HepG2 (cell line): ENCODE data around the gene SERPINB6. TPM values are rescaled to one million over a fixed set of nuclear protein-coding genes. Genes with fewer than 3 reads are reported as not detected.

Experiments used
- DMAP1 ChIP-seq: IDR thresholded peaks from 2 replicates; pipeline ENCODE4 v1.6.1; 2016
- FLYWCH1 ChIP-seq: sonication (generic); formaldehyde crosslinking; IDR thresholded peaks from 2 replicates; pipeline ENCODE4 v1.8.1; 2023; ENCODE audit warnings: mild to moderate bottlenecking, missing genetic modification reagents
- IRX3 ChIP-seq: sonication (generic); formaldehyde crosslinking; IDR thresholded peaks from 2 replicates; pipeline ENCODE4 v1.8.1; 2023; ENCODE audit warnings: mild to moderate bottlenecking, low read depth, missing genetic modification reagents, borderline replicate concordance
- MTA1 ChIP-seq: sonication (generic); formaldehyde crosslinking; IDR thresholded peaks from 2 replicates; pipeline ENCODE4 v1.4.0; 2020; ENCODE audit warnings: missing genetic modification reagents, mild to moderate bottlenecking, borderline replicate concordance
- NR2F1 ChIP-seq, 2 experiments: fragments of 450-650 bp in 1 of 2; formaldehyde crosslinking in 1 of 2; IDR thresholded peaks; 2 replicates each; pipeline versions ENCODE4 v1.5.0 to v1.6.1; 2016 to 2020; ENCODE audit warnings: mild to moderate bottlenecking in 1 of 2, missing compliant biosample characterization in 1 of 2, missing genetic modification reagents in 1 of 2, moderate library complexity in 1 of 2
- TEAD3 ChIP-seq: optimal IDR thresholded peaks from 2 replicates; pipeline ENCODE3; 2016; ENCODE audit warnings: borderline replicate concordance
- ZBTB14 ChIP-seq: sonication (generic); formaldehyde crosslinking; IDR thresholded peaks from 2 replicates; pipeline ENCODE4 v1.4.0; 2020; ENCODE audit warnings: missing genetic modification reagents
- ZNF558 ChIP-seq: sonication (generic); formaldehyde crosslinking; IDR thresholded peaks from 2 replicates; pipeline ENCODE4 v1.9.0; 2022; ENCODE audit warnings: mild to moderate bottlenecking, missing genetic modification reagents, borderline replicate concordance
- polyA plus RNA-seq, 8 experiments: library from polyadenylated mRNA; depleted of rRNA in 3 of 8; stranded (reverse) in 7 of 8; unstranded in 1 of 8; fragments of >200 nt; fragmentation: Illumina TruSeq in 4 of 8; extraction: Trizol in 4 of 8; gene quantifications; 2 replicates each; pipeline versions ENCODE4 v1.2.1 to v1.2.3, GENCODE V29; 2011 to 2016; ENCODE audit warnings: low read depth in 4 of 8, missing spikeins in 1 of 8, mixed read lengths in 1 of 8; ENCODE audit not compliant: insufficient read depth in 1 of 8
- total RNA-seq, 5 experiments: library from RNA; depleted of rRNA; stranded (reverse); fragments of >200 nt; fragmentation: Illumina TruSeq; extraction: Trizol; gene quantifications; 2 replicates each; pipeline ENCODE4 v1.2.3, GENCODE V29; 2016; ENCODE audit warnings: low read depth in 1 of 5
- TF ChIP-seq, protein P1 (sequence below): sonication (generic); formaldehyde crosslinking; IDR thresholded peaks from 2 replicates; pipeline ENCODE4 v1.4.0; 2020; ENCODE audit warnings: missing genetic modification reagents
- TF ChIP-seq, protein P2 (sequence below): sonication (generic); formaldehyde crosslinking; IDR thresholded peaks from 2 replicates; pipeline ENCODE4 v1.5.0; 2020; ENCODE audit warnings: mild to moderate bottlenecking, missing genetic modification reagents

Gene SERPINB6
- total and polyA plus RNA-seq, 2 of the 13 experiments (the other 11 are each of a cell fraction or from before 2014, with no cell fraction given), result 38.2 to 61.3 TPM

DNA sequence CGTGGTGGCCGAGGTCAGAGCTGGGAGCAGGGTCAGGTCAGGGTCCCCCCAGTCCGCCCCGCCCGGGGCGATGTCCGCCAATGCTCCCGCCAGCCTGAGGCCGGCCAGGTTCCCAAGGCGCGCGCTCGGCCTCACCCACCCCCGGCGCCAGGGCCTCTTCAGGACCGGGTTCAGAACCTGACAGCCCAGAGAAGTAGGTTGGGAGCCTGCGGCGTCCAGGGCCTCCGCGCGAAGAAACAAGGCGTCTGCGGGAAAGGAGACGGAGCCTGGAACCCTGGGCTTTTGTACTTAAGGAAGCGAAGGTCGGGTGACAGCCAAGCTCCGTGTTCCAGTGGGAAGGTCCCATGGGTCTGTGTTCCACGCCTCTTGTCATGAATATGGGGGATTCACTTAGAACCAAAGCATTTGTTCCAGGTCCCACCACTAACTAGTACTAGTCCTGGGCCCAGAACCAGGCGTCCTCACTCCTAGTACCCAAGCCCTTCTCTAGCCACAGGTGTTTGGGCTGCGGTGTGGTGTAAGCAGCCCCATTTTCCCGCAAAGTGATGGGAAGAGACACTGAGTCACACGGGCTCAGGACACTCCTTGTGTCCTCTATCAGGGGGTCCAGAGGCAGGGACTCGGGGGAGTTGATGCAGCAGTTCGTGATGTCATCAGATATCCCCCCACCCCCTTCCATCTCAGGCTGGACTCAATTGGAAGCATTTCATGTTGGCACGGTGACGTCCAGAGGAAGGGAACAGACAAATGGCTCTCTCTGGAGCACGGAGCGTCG lies 67.8 kb downstream of the SERPINB6 start (continued):
- TF ChIP-seq, protein P1, sequence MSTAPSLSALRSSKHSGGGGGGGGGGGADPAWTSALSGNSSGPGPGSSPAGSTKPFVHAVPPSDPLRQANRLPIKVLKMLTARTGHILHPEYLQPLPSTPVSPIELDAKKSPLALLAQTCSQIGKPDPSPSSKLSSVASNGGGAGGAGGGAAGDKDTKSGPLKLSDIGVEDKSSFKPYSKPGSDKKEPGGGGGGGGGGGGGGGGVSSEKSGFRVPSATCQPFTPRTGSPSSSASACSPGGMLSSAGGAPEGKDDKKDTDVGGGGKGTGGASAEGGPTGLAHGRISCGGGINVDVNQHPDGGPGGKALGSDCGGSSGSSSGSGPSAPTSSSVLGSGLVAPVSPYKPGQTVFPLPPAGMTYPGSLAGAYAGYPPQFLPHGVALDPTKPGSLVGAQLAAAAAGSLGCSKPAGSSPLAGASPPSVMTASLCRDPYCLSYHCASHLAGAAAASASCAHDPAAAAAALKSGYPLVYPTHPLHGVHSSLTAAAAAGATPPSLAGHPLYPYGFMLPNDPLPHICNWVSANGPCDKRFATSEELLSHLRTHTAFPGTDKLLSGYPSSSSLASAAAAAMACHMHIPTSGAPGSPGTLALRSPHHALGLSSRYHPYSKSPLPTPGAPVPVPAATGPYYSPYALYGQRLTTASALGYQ, result 0 out of 2 replicates have a peak, but pooled peaks have one; percentile 57
- TF ChIP-seq, protein P2, sequence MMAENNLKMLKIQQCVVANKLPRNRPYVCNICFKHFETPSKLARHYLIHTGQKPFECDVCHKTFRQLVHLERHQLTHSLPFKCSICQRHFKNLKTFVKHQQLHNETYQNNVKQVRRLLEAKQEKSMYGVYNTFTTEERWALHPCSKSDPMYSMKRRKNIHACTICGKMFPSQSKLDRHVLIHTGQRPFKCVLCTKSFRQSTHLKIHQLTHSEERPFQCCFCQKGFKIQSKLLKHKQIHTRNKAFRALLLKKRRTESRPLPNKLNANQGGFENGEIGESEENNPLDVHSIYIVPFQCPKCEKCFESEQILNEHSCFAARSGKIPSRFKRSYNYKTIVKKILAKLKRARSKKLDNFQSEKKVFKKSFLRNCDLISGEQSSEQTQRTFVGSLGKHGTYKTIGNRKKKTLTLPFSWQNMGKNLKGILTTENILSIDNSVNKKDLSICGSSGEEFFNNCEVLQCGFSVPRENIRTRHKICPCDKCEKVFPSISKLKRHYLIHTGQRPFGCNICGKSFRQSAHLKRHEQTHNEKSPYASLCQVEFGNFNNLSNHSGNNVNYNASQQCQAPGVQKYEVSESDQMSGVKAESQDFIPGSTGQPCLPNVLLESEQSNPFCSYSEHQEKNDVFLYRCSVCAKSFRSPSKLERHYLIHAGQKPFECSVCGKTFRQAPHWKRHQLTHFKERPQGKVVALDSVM (CRISPR knock-in tag), result peak; percentile 1; the same call in 1 of the 2 replicates
- TF ChIP-seq ZBTB14 (CRISPR knock-in tag) (peak; percentile 38; the same call in 1 of the 2 replicates), IRX3 (CRISPR knock-in tag) (peak; percentile 78; the same call in 1 of the 2 replicates), TEAD3 (CRISPR knock-in tag) (peak; percentile 5), NR2F1 (CRISPR knock-in tag; IDR thresholded peaks at IDR 0.05) (peak in 1 of 2 experiments; percentile 95; a peak in 2 of 4 replicates), DMAP1 (CRISPR knock-in tag) (0 out of 2 replicates have a peak, but pooled peaks have one; percentile 1), ZNF558 (CRISPR knock-in tag) (0 out of 2 replicates have a peak, but pooled peaks have one; percentile 9), MTA1 (CRISPR knock-in tag) (peak; percentile 3; the same call in 1 of the 2 replicates), FLYWCH1 (CRISPR knock-in tag) (0 out of 2 replicates have a peak, but pooled peaks have one; percentile 1)
